DOHH2 (cell line): ENCODE results near the gene PPP1R14C.

ENCODE experiments used
- EZH2phosphoT487 ChIP-seq: fragments of 200-600 bp; sonication (generic); IDR thresholded peaks from 2 replicates; pipeline ENCODE4 v1.6.1; 2017; ENCODE audit warnings: borderline replicate concordance, mild to moderate bottlenecking, antibody characterized with exemption, low read length, moderate library complexity, mixed read lengths
- TF ChIP-seq, protein P1 (sequence below): fragments of 200-600 bp; sonication (generic); IDR thresholded peaks from one replicate; pipeline ENCODE4 v1.5.1; 2014; ENCODE audit warnings: antibody characterized with exemption, mild to moderate bottlenecking, low read depth, low read length; ENCODE audit not compliant: poor library complexity, severe bottlenecking

DNA sequence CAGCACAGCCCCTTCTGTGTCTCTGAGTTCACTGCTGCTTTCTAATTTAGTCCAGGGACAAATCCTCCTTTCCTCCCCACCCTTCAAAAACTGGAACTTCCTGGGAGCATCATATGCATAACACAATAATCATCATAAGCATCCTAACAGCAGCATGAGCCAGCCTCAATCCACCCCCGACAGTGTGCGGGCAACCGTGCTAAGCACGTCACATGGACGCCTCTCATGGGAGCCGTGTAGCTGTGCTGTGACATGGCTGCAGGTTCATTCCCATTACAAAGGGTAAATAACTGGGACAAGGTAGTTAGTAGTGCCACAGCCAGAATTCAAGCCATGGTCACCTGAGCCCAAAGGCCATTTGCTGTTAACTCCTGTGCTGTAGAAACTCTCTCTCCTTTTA lies 49.4 kb upstream of the PPP1R14C start:
- TF ChIP-seq, protein P1, sequence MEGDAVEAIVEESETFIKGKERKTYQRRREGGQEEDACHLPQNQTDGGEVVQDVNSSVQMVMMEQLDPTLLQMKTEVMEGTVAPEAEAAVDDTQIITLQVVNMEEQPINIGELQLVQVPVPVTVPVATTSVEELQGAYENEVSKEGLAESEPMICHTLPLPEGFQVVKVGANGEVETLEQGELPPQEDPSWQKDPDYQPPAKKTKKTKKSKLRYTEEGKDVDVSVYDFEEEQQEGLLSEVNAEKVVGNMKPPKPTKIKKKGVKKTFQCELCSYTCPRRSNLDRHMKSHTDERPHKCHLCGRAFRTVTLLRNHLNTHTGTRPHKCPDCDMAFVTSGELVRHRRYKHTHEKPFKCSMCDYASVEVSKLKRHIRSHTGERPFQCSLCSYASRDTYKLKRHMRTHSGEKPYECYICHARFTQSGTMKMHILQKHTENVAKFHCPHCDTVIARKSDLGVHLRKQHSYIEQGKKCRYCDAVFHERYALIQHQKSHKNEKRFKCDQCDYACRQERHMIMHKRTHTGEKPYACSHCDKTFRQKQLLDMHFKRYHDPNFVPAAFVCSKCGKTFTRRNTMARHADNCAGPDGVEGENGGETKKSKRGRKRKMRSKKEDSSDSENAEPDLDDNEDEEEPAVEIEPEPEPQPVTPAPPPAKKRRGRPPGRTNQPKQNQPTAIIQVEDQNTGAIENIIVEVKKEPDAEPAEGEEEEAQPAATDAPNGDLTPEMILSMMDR, result no peak
- TF ChIP-seq EZH2phosphoT487, result no peak
